Measurements from ENCODE around the gene NAGLU. TPM values are rescaled to one million over a fixed set of nuclear protein-coding genes. Genes with fewer than 3 reads are reported as not detected.
A peak's percentile ranks its signal among the peaks of the same experiment; 100 is the strongest.

The NAGLU gene
- polyA plus RNA-seq, 1 of the 3 experiments (the other 2 are of a cell fraction): 33.9 TPM

- Histone ChIP-seq H4K20me1 (ENCODE audit: insufficient read depth) (no peaks in the 10 kb centered on the region), H3K27ac (ENCODE audit: low read depth in 2 of 2, low read length in 1 of 2) (no peak overlapping the region; a peak in 1 of 4 replicates), H3K9ac (no peak overlapping the region), H3K4me2 (peak overlapping the region; percentile 98), H3K4me3 (ENCODE audit: low read depth in 2 of 2, low read length in 1 of 2) (no peak overlapping the region), H3K36me3 (replicated peaks in 1 of 2; ENCODE audit: control insufficient read depth in 1 of 2, insufficient read depth in 2 of 2, low read length in 1 of 2) (peaks cover 20 to 37% of the 10 kb centered on the region in 2 experiments), H3K4me1 (ENCODE audit: control insufficient read depth in 1 of 2, insufficient read depth in 2 of 2, low read depth in 1 of 2, low read length in 1 of 2) (peaks cover 4 to 33% of the 10 kb centered on the region in 2 experiments; a peak in 3 of 4 replicates), H3K27me3 (ENCODE audit: insufficient read depth) (no peaks in the 10 kb centered on the region), H3F3A (replicated peaks; ENCODE audit: insufficient read depth) (peaks cover 29% of the 10 kb centered on the region), H3K9me3 (no peaks in the 10 kb centered on the region), H2AFZ (ENCODE audit: low read depth) (no peak overlapping the region), H3K79me2 (ENCODE audit: insufficient read depth) (peaks cover 69% of the 10 kb centered on the region), H3K9me2 (no peaks in the 10 kb centered on the region)
- WGBS (ENCODE audit: low lambda C conversion rate): 85% methylated on average over 9 of the region's 9 CpGs
- ChIA-PET CTCF (interaction anchor here (0.8 to 8.3 kb wide), 4 partner anchors 12 to 115 kb away, joined by 3 to 51 read pairs (median 4); no protein-coding TSS in a partner anchor), POLR2A (interaction anchor here (1.1 kb wide), 1 partner anchor 10 kb away, joined by 3 read pairs; no protein-coding TSS in a partner anchor)
- no peak for DNase-seq
- TF ChIP-seq NRF1 (IDR thresholded peaks at IDR 0.05; ENCODE audit: low read depth, low read length) (no peak), REST (IDR thresholded peaks at IDR 0.05; ENCODE audit: low read depth, low read length) (no peak), JUND (IDR thresholded peaks at IDR 0.05) (no peak), FOXM1 (IDR thresholded peaks at IDR 0.05; ENCODE audit: low read depth) (no peak), RXRA (IDR thresholded peaks at IDR 0.05; ENCODE audit: borderline replicate concordance, low read depth) (no peak), NFIC (IDR thresholded peaks at IDR 0.05; ENCODE audit: borderline replicate concordance) (no peak), MAX (IDR thresholded peaks at IDR 0.05; ENCODE audit: low read depth) (no peak)
Measured at GRCh38 chr17:42563950-42564349, 27.9 kb downstream of the NAGLU start.

- no peak overlapping the region for H3K9ac ChIP-seq
- H3K9me3 ChIP-seq: no peaks in the 10 kb centered on the region
- H3K36me3 ChIP-seq (replicated peaks in 1 of 2; ENCODE audit: control insufficient read depth in 1 of 2, insufficient read depth in 2 of 2, low read length in 1 of 2): peaks cover 29 to 47% of the 10 kb centered on the region in 2 experiments
- H3K4me1 ChIP-seq (ENCODE audit: control insufficient read depth in 1 of 2, insufficient read depth in 2 of 2, low read depth in 1 of 2, low read length in 1 of 2): peaks cover 4 to 33% of the 10 kb centered on the region in 2 experiments; a peak in 3 of 4 replicates
- H3K79me2 ChIP-seq (ENCODE audit: insufficient read depth): peaks cover 79% of the 10 kb centered on the region
- WGBS (ENCODE audit: low lambda C conversion rate): 90% methylated on average over 7 of the region's 15 CpGs
- TF ChIP-seq REST (IDR thresholded peaks at IDR 0.05; ENCODE audit: low read depth, low read length): no peak
- TF ChIP-seq MAX (IDR thresholded peaks at IDR 0.05; ENCODE audit: low read depth): no peak
- TF ChIP-seq CTCF (IDR thresholded peaks at IDR 0.05): no peak
- no peak for TF ChIP-seq GABPA (IDR thresholded peaks at IDR 0.05; ENCODE audit: low read depth)
- no peak for TF ChIP-seq NRF1 (IDR thresholded peaks at IDR 0.05; ENCODE audit: low read depth, low read length)
- no peak for TF ChIP-seq RCOR1 (IDR thresholded peaks at IDR 0.05; ENCODE audit: low read length)
- no peak for TF ChIP-seq TAF1 (IDR thresholded peaks at IDR 0.05; ENCODE audit: borderline replicate concordance, low read depth, low read length)
- no peak for TF ChIP-seq YY1 (IDR thresholded peaks at IDR 0.05; ENCODE audit: low read depth)
- TF ChIP-seq CHD2 (IDR thresholded peaks at IDR 0.05; ENCODE audit: low read length, partially characterized antibody): no peak
- no peak for TF ChIP-seq IRF3 (IDR thresholded peaks at IDR 0.05; ENCODE audit: low read depth, low read length)
- H3K9me2 ChIP-seq: no peaks in the 10 kb centered on the region
- peaks cover 34% of the 10 kb centered on the region for H3F3A ChIP-seq (replicated peaks; ENCODE audit: insufficient read depth)
- no peak for DNase-seq
- H2AFZ ChIP-seq (ENCODE audit: low read depth): no peak overlapping the region
- H4K20me1 ChIP-seq (ENCODE audit: insufficient read depth): no peaks in the 10 kb centered on the region
- POLR2A ChIA-PET: interaction anchor here (1.1 kb wide), 1 partner anchor 11 kb away, joined by 3 read pairs; no protein-coding TSS in a partner anchor
- no peak overlapping the region for H3K4me3 ChIP-seq (ENCODE audit: low read depth in 2 of 2, low read length in 1 of 2)
- CTCF ChIA-PET: interaction anchor here (0.8 to 8.3 kb wide), 3 partner anchors 11 to 114 kb away, joined by 3 to 51 read pairs (median 47); partner anchors contain the start of gene PSMC3IP
- H3K27ac ChIP-seq (ENCODE audit: low read depth in 2 of 2, low read length in 1 of 2): no peak overlapping the region
- no peak overlapping the region for H3K4me2 ChIP-seq
- H3K27me3 ChIP-seq (ENCODE audit: insufficient read depth): no peaks in the 10 kb centered on the region
Measured at GRCh38 chr17:42564815-42565522, 28.9 kb downstream of the NAGLU start.
